Measurements from ENCODE around the gene GPR142.

Gene GPR142

GRCh38 chr17:74367206-74367605 is at the start of gene GPR142:
TSS of gene GPR142 (plus strand) at chr17:74367506. CDS start at chr17:74369541, 2,035 bp downstream.
- DNase-seq: no peak

- DNase-seq: no peak
Observed at GRCh38 chr17:74318391-74318790, 48.9 kb upstream of the GPR142 start.

DNA sequence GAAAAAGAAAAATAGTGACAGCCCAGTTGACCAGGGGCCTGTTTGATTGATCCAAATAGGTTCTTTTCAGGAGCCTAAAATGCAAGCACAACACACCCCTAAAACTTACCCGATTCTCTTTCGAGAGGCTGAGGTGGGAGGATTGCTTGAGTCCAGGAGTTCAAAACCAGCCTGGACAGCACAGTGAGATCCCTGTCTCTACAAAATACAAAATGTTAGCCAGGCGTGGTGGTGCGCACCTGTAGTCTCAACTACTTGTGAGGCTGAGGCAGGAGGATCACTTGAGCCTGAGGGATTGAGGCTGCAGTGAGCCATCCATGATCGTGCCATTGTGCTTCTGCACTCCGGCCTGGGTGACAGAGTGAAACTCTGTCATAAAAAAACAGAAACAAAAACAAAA is 42.8 kb upstream of the GPR142 start:
- no peak for DNase-seq

GRCh38 chr17:74325376-74325742 is 41.9 kb upstream of the GPR142 start:
- DNase-seq: no peak

GRCh38 chr17:74325743-74326379 is 41.4 kb upstream of the GPR142 start, which contains the start of gene KIF19:
TSS of gene KIF19 (plus strand) at chr17:74326226. CDS start at chr17:74326350, 124 bp downstream.
- no peak for DNase-seq

GRCh38 chr17:74326506-74326905 is 40.8 kb upstream of the GPR142 start:
- DNase-seq: no peak

- DNase-seq: no peak
Observed at GRCh38 chr17:74328487-74328886, 38.8 kb upstream of the GPR142 start.

- DNase-seq: no peak
Observed at GRCh38 chr17:74329378-74329777, 37.9 kb upstream of the GPR142 start.

DNA sequence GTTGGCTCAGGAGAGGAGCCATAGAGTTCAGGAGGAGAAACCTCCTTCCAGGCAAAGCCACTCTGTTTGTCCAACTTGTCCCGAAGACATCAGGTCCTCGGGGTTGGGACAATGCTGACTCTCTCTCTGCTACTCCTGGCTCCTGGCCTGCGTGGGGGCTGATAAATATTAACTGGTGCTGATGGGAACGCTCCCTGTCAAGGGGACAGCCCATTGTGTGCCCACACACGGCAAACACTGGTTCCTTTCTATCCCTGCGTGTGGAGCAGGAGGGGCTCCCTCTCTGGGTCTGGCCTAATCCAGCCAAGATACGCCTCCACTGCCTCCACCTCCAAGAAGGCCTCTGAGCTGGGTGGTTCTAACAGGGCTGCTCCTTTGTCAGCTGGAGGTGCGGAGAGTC is 36.9 kb upstream of the GPR142 start:
- no peak for DNase-seq

DNA sequence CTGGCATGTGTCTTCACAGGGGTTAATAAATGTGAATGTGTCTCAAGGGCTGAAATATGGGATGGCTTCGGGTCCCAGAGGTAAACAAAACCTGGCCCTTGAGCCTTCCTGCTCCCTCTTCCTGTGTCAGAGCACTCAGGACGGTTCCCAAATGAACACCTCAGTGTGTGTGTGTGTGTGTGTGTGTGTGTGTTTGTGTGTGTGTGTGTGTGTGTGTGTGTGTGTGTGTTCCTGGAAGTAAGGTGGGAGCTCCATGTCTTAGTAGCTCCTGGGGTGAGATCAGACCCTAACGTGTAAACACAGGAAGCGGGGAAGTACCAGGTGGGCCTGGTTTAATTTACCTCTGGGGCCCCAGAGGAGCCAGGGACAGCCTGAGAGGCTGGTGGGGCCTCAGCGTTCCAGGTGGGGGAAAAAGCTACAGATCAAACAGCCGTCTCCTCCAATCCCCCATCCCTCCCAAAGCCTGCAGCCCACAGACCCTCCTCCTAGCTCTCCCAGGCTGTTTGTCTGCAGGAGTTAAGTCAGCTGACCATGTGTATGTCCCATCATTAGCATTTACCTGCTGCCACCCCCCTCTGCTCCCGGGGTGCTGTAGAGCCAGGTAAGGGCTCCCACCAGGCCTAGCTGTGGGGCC is 35.2 kb upstream of the GPR142 start:
- no peak for DNase-seq

GRCh38 chr17:74332763-74333283 is 34.5 kb upstream of the GPR142 start:
- no peak for DNase-seq

GRCh38 chr17:74334393-74335039 is 32.8 kb upstream of the GPR142 start:
- no peak for DNase-seq

DNA sequence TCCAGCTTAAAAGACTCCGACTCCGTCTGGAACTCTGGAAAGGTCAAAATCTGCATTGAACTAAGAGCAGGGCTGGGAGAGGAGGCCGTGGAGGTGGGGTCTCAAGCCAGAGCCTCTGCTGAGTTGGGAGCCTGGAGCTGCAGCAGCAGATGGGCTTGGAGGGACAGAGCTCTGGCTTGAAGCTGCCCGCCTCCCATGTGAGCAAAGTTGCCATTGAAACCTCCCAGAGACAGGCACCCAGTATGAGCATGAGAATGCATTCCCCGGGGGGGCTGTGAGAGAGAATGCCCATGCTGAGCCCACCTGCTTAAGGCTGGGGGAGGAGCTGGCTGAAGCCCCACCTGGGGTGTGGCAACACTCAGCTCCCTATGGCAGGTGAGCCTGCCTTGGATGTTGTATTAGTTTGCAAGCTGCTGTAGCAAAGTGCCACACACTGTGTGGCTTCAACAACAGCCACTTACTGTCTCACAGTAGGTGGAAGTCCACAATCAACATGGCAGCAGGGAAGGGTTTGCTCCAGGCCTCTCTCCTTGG is 31.7 kb upstream of the GPR142 start:
- no peak for DNase-seq

DNA sequence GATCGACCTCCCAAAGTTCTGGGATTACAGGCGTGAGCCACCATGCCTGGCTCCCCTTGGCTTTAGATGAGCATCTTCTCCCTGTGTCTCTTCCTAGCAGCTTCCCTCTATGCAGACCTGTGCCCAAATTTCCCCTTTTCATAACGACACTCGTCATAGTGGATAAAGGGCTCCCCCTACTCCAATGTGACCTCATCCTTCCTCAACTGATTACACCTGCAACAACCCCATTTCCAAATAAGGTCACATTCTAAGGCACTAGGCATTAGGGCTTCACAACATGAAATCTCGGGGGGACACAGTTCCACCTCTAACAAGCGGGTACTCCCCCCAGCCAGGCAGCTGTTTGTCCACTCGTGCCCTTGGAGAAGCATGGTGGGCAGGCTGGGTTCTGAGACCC is 31.0 kb upstream of the GPR142 start:
- no peak for DNase-seq

DNA sequence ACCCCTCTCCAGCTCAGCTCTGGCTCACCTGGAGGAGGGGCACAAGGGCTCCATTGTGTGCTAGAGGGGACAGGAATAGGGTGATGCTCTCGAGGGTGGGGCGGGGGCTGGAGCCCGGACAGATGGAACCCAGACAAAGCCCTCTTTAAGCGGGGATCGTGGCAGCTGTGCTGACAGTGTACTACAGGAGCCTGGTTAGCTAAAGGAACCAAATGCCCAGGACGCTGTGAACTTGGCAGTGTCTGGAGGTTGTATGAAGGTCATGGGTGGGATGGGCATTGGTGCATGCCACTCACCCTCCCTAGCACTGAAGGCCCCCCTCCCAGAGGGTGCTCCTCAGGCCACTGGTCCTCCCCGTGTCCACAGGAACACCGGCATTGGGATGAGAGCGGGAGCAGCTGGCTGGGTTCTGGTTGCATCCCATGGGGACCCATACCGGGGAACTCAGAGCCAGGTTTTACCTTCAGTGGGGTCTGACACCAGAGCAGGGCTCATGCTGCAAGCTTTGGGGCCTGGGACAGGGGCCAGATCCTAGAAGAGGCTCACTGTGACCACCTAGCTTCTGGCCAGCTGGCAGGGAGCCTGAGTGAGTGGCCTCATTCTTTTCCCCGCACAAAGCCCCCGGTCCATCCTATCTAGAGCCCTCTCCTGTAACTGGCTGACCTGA is 29.3 kb upstream of the GPR142 start:
- DNase-seq: no peak

DNA sequence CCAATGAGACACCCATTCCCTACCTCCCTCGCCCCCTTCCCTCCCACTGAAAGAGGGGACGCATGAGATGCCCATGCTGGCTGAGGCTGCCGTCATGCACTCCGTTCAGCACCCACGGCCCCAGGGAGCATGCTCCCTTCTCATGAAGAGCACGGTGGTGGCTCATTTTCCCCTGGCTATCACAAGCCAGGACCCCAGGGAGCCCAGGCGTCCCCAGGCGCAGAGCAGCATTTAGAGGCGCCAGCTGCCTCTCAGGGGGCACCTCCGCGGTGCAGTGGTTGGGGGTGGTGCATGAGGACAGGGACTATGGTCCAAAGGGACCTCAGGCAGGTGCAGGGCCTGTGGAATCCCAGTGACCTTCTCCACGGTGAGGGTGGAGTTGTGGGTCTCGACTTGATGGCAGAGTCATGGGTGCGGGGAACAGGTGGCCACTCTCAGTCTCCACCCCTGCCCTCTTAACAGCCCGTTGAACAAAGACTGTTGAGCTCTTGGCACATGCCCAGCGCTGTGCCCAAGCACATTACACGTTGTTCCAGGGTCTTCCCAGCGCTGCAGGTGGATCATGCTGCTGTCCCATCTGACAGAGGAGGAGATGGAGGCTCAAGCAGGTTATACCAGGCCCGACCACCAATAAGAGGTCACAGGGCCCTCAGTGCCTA is 27.6 kb upstream of the GPR142 start:
- DNase-seq: no peak

GRCh38 chr17:74340470-74341023 is 26.8 kb upstream of the GPR142 start:
- DNase-seq: no peak

DNA sequence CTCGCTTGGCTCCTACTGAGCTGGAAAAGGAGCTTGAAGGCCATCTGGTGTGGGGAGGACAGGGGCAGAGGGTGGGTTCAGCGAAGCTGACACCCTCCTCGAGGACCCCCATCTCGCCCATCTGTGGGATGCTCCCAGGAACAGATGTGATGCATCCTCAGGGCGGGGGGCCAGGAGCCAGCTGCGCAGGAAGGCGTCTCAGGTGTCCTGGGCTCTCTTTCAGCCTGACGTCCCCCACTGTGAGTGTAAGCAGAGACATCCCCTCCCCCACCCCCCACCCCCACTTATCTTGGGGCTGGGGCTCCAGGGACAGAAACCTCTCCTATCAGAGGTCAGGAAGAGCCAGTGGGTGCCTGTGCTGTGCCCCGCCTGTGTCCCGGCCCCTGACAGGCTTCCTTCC is 25.1 kb upstream of the GPR142 start:
- DNase-seq: no peak

DNA sequence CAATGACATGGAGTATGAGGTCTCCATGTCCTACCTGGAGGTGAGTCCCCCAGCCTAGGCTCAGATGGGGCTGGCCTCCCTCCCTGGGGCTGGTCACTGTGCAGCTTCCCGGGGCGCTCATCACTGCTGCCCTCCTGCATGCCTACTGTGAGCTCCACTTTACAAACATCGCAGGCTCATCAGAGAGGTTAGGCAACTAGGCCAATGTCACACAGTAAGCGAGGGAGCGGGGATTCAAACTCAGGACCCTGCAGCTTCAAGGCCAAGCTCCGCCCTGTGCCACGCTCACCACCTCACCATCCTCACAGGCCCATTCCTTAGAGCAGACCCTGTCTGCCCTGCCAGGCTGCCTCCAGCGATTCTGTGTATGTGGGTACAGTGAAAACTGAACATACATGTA is 24.2 kb upstream of the GPR142 start:
- DNase-seq: no peak

DNA sequence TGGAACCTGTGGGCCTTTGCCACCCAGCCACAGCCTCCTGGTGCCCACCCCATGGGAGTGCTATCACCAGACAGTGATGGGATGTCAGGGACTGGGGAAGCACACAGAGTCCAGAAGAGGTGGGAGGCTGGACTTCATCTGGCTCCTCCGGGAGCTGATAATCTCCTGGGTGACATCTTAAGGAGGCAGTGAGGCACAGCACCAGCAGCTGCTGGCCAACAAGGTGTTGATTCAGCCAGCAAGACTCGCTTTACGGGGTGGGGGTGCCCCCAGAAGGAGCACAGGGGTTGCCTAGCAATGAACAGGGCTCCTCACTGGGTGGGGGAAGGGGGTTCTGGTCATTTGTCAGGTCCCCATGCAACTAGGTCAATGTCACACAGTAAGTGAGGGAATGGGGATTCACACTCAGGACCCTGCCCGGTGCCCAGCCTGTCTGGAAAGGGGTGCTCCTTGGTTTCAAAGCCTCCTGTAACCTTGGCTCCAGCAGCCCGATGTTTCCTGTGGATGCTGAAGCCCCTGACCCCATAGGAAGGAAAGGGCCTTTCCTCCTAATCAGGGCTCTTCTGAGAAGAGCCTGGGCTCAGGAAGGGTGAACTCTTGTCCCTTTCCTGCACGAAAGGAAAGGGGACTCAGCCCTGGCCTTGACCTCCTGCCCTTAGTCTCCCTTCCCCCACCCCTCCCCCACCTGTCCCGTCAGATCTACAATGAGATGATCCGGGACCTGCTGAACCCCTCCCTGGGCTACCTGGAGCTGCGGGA is 23.6 kb upstream of the GPR142 start:
- DNase-seq: no peak

DNA sequence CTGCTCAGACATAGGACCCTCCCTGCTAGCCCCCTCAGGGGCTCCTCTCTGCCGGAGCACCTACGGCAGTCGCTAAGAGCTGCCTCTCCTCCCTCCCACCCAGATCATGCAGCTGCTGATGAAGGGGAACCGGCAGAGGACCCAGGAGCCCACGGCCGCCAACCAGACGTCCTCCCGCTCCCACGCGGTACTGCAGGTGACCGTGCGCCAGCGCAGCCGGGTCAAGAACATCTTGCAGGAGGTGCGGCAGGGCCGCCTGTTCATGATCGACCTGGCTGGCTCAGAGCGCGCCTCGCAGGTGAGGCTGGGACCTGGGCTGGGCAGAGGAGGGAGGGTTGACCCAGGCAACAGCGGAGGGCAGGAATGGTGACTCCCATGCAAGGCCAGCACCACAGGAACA is 22.6 kb upstream of the GPR142 start:
- DNase-seq: no peak
